DOHH2 (cell line): ENCODE data around the gene ZNF280A.

Source experiments
- EZH2phosphoT487 ChIP-seq: fragments of 200-600 bp; sonication (generic); IDR thresholded peaks from 2 replicates; pipeline ENCODE4 v1.6.1; 2017; ENCODE audit warnings: borderline replicate concordance, mild to moderate bottlenecking, antibody characterized with exemption, low read length, moderate library complexity, mixed read lengths
- TF ChIP-seq, protein P1 (sequence below): fragments of 200-600 bp; sonication (generic); IDR thresholded peaks from one replicate; pipeline ENCODE4 v1.5.1; 2014; ENCODE audit warnings: antibody characterized with exemption, mild to moderate bottlenecking, low read depth, low read length; ENCODE audit not compliant: poor library complexity, severe bottlenecking

DNA sequence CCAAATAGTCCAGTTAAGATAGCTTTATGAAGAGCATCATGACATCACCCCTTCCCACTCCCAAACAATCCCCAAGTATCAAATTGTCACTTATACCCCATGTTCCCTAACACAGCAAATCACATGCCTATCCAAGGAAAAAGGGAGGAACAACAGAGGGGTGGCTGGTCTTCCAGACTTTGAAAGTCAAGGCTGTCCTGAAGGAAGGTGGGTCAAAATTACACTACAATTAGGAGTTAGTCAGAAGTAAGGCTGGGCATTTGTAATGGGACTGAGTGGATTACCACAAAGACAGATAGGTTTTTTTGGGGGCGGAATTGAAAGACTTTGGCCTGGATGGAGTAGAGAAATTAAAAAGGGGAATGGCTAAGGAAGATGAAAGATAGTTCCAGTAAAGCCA is 33.1 kb upstream of the ZNF280A start:
- TF ChIP-seq, protein P1, sequence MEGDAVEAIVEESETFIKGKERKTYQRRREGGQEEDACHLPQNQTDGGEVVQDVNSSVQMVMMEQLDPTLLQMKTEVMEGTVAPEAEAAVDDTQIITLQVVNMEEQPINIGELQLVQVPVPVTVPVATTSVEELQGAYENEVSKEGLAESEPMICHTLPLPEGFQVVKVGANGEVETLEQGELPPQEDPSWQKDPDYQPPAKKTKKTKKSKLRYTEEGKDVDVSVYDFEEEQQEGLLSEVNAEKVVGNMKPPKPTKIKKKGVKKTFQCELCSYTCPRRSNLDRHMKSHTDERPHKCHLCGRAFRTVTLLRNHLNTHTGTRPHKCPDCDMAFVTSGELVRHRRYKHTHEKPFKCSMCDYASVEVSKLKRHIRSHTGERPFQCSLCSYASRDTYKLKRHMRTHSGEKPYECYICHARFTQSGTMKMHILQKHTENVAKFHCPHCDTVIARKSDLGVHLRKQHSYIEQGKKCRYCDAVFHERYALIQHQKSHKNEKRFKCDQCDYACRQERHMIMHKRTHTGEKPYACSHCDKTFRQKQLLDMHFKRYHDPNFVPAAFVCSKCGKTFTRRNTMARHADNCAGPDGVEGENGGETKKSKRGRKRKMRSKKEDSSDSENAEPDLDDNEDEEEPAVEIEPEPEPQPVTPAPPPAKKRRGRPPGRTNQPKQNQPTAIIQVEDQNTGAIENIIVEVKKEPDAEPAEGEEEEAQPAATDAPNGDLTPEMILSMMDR, result no peak
- no peak for TF ChIP-seq EZH2phosphoT487
